ENCODE data around the gene BICDL1.

DNA sequence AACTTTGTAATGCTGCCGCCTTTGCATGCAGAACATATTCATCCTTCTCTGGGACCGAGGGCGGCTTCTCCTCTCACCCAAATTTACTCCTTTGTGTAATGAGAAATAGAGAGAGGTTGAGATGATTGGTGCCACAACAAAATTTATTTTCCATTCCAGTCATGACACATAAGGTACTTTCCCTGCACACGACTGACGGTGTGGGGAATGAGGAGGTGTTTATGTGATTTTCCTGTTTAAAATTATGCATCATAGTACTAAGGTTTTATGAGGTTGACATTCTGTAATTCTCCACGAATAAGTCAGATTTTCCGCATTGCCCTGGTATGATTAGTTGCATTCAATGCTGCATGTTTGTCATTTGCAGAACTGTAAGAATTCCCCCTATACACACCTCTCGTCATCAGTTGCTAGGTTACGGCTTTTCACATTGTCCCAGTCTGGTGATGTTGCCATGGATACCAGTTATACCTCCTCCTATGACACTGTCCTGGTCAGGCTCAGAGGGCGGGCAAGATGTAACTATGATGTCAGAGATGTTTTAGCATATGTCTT is 23.1 kb downstream of the BICDL1 start:
- TF ChIP-seq, protein P1, sequence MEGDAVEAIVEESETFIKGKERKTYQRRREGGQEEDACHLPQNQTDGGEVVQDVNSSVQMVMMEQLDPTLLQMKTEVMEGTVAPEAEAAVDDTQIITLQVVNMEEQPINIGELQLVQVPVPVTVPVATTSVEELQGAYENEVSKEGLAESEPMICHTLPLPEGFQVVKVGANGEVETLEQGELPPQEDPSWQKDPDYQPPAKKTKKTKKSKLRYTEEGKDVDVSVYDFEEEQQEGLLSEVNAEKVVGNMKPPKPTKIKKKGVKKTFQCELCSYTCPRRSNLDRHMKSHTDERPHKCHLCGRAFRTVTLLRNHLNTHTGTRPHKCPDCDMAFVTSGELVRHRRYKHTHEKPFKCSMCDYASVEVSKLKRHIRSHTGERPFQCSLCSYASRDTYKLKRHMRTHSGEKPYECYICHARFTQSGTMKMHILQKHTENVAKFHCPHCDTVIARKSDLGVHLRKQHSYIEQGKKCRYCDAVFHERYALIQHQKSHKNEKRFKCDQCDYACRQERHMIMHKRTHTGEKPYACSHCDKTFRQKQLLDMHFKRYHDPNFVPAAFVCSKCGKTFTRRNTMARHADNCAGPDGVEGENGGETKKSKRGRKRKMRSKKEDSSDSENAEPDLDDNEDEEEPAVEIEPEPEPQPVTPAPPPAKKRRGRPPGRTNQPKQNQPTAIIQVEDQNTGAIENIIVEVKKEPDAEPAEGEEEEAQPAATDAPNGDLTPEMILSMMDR (conservative IDR thresholded peaks at IDR 0.05; ENCODE audit: low read depth, low read length) = no peak
- TF ChIP-seq, protein P2, sequence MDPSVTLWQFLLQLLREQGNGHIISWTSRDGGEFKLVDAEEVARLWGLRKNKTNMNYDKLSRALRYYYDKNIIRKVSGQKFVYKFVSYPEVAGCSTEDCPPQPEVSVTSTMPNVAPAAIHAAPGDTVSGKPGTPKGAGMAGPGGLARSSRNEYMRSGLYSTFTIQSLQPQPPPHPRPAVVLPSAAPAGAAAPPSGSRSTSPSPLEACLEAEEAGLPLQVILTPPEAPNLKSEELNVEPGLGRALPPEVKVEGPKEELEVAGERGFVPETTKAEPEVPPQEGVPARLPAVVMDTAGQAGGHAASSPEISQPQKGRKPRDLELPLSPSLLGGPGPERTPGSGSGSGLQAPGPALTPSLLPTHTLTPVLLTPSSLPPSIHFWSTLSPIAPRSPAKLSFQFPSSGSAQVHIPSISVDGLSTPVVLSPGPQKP (IDR thresholded peaks at IDR 0.05; ENCODE audit: borderline replicate concordance, low read depth, low read length) = no peak
- TF ChIP-seq FOS (IDR thresholded peaks at IDR 0.05; ENCODE audit: low read depth, low read length) = no peak
- TF ChIP-seq POLR2A (IDR thresholded peaks at IDR 0.05; ENCODE audit: low read depth, low read length) = no peak
- no peak for TF ChIP-seq SMC3 (IDR thresholded peaks at IDR 0.05; ENCODE audit: low read depth, low read length)
- no peak for TF ChIP-seq MAFK (IDR thresholded peaks at IDR 0.05; ENCODE audit: low read depth, low read length)

Data from IMR-90 (cell line).